Measurements from ENCODE around the gene IL10.
A peak's percentile ranks its signal among the peaks of the same experiment; 100 is the strongest.

The IL10 gene

DNA sequence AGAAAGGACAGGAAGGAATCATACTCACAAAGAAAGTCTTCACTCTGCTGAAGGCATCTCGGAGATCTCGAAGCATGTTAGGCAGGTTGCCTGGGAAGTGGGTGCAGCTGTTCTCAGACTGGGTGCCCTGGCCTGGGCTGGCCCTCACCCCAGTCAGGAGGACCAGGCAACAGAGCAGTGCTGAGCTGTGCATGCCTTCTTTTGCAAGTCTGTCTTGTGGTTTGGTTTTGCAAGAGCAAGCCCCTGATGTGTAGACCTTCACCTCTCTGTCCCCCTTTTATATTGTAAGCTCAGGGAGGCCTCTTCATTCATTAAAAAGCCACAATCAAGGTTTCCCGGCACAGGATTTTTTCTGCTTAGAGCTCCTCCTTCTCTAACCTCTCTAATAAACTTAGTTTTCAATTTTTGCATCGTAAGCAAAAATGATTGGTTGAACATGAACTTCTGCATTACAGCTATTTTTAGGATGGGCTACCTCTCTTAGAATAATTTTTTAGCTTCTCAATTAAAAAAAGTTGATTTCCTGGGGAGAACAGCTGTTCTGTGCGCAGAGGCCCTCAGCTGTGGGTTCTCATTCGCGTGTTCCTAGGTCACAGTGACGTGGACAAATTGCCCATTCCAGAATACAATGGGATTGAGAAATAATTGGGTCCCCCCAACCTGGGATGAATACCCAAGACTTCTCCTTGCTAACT is at the start of gene IL10:
IL10 (minus strand) TSS at position 252 of the 695 bp plus-strand sequence; CDS start at position 193, 59 bp downstream.
- TF ChIP-seq, protein P1, sequence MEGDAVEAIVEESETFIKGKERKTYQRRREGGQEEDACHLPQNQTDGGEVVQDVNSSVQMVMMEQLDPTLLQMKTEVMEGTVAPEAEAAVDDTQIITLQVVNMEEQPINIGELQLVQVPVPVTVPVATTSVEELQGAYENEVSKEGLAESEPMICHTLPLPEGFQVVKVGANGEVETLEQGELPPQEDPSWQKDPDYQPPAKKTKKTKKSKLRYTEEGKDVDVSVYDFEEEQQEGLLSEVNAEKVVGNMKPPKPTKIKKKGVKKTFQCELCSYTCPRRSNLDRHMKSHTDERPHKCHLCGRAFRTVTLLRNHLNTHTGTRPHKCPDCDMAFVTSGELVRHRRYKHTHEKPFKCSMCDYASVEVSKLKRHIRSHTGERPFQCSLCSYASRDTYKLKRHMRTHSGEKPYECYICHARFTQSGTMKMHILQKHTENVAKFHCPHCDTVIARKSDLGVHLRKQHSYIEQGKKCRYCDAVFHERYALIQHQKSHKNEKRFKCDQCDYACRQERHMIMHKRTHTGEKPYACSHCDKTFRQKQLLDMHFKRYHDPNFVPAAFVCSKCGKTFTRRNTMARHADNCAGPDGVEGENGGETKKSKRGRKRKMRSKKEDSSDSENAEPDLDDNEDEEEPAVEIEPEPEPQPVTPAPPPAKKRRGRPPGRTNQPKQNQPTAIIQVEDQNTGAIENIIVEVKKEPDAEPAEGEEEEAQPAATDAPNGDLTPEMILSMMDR (IDR thresholded peaks at IDR 0.05) = no peak
- Histone ChIP-seq H3K4me1 (no peaks in the 10 kb centered on the region), H3K36me3 (no peaks in the 10 kb centered on the region), H3K4me3 (no peak within 1 kb of the TSS), H3K27me3 (peaks cover 0 to 8% of the 10 kb centered on the region in 2 donors), H3K27ac (no peak within 1 kb of the TSS), H3K9me3 (no peaks in the 10 kb centered on the region)
- peak; percentile 58 to 73 for DNase-seq
- intact Hi-C loops (cut with DNase I; ENCODE audit: low total_unique reads) = no loop called here

DNA sequence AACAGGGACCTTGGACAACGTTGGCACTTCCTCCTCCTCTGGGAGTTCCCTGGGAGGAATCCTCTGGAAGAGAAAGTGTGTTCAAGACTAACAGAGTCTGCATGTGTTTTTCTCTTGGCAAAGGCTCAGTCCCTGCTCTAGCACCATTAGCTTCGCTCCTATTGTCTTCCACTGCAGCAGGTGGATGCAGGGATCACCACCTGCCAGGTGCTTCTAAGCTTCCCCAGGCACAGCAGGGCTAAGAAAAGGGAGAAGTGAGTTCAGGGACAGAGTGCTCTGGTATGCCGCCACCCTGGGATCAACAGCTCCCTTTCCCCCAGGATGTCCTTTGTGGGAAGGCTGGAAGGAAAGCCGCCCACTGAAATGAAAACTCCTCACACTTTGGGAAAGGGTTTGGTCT is 49.2 kb upstream of the IL10 start:
- TF ChIP-seq, protein P1 (IDR thresholded peaks at IDR 0.05) = no peak
- H3K4me3 ChIP-seq = no peak overlapping the region
- H3K27me3 ChIP-seq = no peaks in the 10 kb centered on the region
- DNase-seq = no peak
- H3K9me3 ChIP-seq = no peaks in the 10 kb centered on the region
- H3K4me1 ChIP-seq = peaks cover 0 to 5% (median 5%) of the 10 kb centered on the region in 4 donors
- intact Hi-C loops (cut with DNase I; ENCODE audit: low total_unique reads) = no loop called here
- H3K36me3 ChIP-seq = no peaks in the 10 kb centered on the region
- no peak overlapping the region for H3K27ac ChIP-seq

DNA sequence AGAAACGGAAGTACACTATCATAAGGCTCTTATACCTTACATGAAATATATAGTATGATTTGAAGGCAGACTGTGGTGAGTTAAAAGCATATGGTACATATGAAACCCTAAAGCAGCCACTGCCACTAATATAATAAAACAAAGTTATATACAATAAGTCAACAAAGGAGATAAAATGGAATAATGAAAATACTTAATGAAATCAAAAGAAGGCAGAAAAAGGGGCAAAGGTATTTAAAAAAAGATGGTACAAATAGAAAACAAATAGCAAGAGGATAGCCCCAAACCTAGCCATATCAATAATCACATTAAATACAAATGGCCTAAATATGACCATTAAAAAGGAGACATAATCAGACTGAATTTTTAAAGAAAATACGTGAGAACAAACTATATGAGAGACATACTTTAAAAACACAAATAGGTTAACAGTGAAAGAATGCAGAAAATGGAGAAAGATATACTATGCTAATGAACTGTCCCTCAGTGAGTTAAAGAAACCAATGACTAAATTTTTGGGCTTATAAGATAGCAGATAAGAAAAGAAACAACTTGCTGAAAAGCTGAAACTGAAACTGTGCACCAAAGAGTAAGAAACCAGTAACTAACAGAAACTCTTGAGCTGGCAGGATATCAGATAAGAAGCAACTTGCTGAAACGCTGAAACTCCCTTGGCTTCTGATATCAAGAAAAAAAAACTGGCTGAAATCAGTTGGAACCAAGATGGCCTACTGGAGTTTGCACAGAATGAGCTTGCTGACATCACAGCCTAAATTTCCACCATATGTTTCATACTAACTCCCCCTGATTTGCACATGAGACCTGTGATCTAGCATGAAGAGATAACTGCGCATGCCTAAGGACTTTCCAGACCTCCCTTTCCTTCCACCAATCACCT is 44.3 kb upstream of the IL10 start:
- Histone ChIP-seq H3K9me3 (peaks cover 0 to 8% (median 0%) of the 10 kb centered on the region in 3 donors), H3K4me1 (no peaks in the 10 kb centered on the region), H3K36me3 (no peaks in the 10 kb centered on the region), H3K4me3 (no peak overlapping the region), H3K27me3 (no peaks in the 10 kb centered on the region), H3K27ac (no peak overlapping the region)
- TF ChIP-seq, protein P1 (IDR thresholded peaks at IDR 0.05) = no peak
- intact Hi-C loops (cut with DNase I; ENCODE audit: low total_unique reads) = no loop called here
- no peak for DNase-seq

DNA sequence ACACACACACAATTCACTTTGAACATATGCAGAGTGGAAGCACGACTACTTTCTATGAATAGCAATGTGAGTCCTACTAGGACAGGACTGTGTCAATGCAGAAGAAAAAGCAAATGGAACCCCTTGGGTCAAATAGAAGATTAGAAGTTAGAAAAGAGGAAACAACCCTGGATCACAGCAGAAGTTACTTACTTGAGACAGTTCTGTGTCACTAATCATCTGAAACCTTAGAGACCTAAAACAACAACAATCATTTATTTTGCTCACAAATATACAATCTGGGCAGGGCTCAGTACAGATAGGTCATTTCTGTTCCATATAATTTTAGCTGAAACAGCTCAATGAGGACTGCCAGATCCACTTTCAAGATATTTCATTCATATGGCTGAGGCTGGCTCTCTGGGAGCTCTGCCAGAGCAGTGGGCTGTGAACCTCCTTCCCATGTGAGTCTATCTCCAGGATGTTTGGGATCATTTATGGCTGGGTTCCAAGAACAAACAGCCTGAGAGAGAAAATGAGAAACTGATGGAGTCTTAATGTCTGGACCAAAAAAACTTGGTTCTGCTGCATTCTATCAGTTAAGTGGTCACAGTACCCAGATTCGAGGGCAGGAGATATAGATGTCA is 42.5 kb upstream of the IL10 start:
- Histone ChIP-seq H3K36me3 (no peaks in the 10 kb centered on the region), H3K4me3 (no peak overlapping the region), H3K27me3 (no peaks in the 10 kb centered on the region), H3K9me3 (peaks cover 0 to 8% (median 0%) of the 10 kb centered on the region in 3 donors), H3K4me1 (no peaks in the 10 kb centered on the region), H3K27ac (no peak overlapping the region)
- DNase-seq = no peak
- intact Hi-C loops (cut with DNase I; ENCODE audit: low total_unique reads) = no loop called here
- TF ChIP-seq, protein P1 (IDR thresholded peaks at IDR 0.05) = no peak

DNA sequence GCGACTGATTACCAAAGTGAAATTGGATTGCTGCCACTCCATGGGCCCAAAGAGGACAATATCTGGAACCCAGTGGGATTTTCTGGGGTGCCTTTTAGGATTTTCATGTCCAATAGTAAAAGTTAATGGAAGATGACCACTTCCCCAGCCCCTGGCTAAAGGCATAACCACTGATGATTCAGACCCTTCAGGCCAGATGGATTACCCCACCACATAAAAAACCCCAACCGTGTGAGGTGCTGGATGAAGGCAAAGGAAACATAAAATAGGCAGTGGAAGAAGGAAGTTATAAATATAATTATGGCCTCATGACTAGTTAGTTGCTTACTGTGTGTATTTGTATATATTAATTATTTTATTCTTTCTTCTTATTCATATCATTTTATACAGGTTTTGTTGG is 40.2 kb upstream of the IL10 start:
- no peak for DNase-seq
- TF ChIP-seq, protein P1 (IDR thresholded peaks at IDR 0.05) = no peak
- Histone ChIP-seq H3K4me3 (no peak overlapping the region), H3K27ac (no peak overlapping the region), H3K9me3 (peaks cover 0 to 8% (median 0%) of the 10 kb centered on the region in 3 donors), H3K4me1 (no peaks in the 10 kb centered on the region), H3K36me3 (no peaks in the 10 kb centered on the region), H3K27me3 (peaks cover 0 to 4% of the 10 kb centered on the region in 2 donors)
- intact Hi-C loops (cut with DNase I; ENCODE audit: low total_unique reads) = no loop called here
